ENCODE measurements around the gene FAM72B.
"Not testable (repeated sequence)": the region's sequence is repeated elsewhere in the genome, so short reads cannot be mapped to it uniquely, and the experiment has no call there.

FAM72B gene

GRCh38 chr1:121184290-121185127 is at the start of gene FAM72B, which contains the start of gene SRGAP2C:
TSS of gene FAM72B (minus strand) at chr1:121184340. CDS start at chr1:121183489, 851 bp downstream.
TSS of gene SRGAP2C (plus strand) at chr1:121184975. CDS start at chr1:121187447, 2,472 bp downstream.
- DNase-seq (ENCODE audit: low spot score) = not testable (repeated sequence)

DNA sequence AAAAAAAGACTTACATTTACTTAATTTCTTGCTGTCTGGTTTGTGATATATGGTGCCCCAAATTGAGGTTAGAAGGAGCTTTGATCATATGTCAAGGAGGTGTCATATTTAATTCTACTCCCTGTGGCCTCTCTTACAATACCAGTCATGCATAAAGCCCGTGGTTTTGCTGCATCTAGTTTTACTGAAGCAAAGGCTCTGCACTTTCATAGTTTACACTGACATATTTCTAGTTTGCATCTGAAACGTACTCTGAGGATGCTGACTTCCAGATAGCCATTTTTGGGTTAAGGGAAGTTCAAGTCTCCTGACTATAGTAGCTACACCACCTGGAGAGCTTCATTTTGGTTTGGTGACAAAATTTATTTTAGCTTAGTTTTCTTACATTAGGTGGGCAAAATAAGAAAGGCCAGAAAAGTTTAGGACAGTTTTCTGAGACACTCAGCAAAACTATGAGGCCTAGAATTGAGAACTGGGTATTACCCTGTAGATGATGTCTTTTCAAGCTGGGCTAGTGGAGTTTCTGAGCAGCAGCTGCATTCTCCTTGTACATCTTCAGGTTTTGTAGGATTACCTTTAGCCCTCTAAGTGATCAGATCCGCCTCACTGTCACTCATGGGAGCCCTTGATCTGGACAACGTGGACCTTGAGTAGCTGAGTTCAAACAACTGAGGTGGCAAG is 48.4 kb upstream of the FAM72B start:
- DNase-seq (ENCODE audit: low spot score) = not testable (repeated sequence)

DNA sequence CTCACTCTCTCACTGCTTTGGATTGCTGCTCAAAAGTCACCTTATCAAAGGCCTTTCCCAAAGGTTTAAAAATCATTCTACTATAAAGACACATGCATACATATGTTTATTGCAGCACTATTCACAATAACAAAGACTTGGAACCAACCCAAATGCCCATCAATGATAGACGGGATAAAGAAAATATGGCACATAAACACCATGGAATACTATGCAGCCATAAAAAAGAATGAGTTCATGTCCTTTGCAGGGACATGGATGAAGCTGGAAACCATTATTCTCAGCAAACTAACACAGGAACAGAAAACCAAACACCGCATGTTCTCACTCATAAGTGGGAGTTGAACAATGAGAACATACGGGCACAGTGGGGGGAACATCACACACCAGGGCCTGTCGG is 46.5 kb upstream of the FAM72B start:
- DNase-seq (ENCODE audit: low spot score) = not testable (repeated sequence)

DNA sequence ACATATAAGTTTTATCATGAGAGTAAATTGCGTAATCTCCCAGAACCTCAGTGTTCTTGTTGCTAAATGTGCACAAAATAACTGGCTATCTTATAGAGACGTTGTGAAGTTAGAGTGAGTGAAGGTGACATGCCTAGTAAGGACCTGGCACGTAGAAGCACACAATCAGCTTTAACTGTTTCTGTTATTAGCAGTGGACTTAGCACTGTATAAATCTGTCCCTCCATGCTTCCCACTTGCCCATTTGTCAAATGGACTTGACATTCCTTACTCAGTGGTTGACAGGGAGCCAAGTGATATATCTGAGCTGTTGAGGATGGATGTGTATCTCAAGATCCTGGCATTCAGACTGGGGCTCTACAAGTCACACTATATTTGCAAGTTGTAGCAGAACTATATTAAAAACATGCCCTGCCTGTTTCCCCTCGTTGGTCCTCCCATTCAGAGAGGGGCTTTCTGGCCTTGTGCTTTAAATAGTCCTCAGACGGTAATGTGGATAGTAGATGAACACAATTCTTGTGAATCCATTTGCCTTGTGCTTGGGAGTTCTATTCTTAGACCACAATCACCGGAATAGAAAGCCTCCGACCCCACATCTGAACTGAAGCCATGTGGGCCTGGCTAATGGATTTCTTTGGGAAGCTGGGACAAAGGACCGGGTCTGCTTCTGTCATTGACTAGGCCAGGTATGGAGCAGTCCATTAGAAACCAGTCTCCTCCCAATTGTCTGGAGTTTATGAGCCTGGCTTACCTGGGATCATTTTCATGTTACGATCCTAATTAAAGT is 43.6 kb upstream of the FAM72B start:
- not testable (repeated sequence) for DNase-seq (ENCODE audit: low spot score)

DNA sequence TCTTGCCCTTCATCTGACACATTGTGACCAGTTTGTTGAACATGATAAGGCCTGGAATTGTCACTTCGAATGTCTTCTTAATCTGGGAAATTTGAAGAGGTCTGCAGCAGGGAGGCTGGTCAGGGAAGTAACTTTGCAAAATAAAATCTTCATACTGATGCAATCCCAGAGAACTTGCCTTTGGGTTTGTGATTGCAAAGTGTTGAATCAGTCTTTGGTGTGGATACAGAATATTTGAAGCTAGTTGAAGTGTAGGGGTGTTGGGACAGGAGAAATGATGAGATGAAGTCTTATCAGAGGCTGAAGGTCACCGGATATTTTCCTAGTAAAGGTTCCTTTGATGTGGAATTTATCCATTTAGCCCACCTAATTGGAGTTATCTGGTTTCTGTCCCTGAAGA is 42.8 kb upstream of the FAM72B start:
- not testable (repeated sequence) for DNase-seq (ENCODE audit: low spot score)

GRCh38 chr1:121226295-121226904 is 42.3 kb upstream of the FAM72B start:
- not testable (repeated sequence) for DNase-seq (ENCODE audit: low spot score)

DNA sequence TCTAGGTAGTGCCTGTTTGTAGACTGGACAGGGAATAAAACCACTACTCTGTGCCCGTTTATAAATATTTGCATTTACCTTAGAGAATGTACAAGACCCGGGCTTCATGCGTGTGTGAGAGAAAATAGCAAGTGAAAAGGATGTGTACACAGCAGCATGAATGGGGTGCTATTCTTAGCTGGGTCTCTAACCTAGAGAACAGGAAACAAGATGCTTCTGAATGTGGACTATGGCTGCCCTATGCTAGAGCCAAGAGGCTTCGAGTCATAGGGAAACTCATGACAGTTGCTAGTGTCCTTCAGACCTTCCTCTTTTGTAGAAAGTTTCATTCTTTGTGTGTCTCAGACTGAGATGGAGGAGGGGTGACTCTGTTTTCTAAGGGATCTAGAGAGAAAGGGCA is 40.6 kb upstream of the FAM72B start:
- not testable (repeated sequence) for DNase-seq (ENCODE audit: low spot score)

GRCh38 chr1:121221770-121222169 is 37.6 kb upstream of the FAM72B start:
- not testable (repeated sequence) for DNase-seq (ENCODE audit: low spot score)

- DNase-seq (ENCODE audit: low spot score) = not testable (repeated sequence)
Measured at GRCh38 chr1:121216676-121217075, 32.5 kb upstream of the FAM72B start.

GRCh38 chr1:121215699-121216417 is 31.7 kb upstream of the FAM72B start:
- DNase-seq (ENCODE audit: low spot score) = not testable (repeated sequence)

GRCh38 chr1:121214544-121215156 is 30.5 kb upstream of the FAM72B start:
- DNase-seq (ENCODE audit: low spot score) = not testable (repeated sequence)

DNA sequence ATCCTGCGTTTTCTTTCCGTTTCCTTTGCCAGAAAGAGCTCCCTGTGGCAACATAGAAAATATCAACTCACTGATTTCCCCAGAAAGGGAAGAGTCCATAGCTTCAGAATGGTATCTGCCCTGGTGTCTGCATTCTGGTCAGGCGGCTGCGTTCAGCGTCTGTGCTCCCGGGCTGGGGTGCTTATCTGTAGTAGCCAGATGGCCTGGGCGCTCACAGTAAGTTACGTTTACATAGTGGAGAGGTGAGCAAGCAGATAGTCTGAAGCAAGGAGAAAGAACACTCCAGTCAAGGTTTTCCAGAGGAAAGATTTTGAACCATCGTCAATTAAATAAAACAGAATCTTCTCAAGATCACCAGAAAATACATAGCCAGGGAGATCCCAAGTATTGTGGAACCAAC is 29.4 kb upstream of the FAM72B start:
- not testable (repeated sequence) for DNase-seq (ENCODE audit: low spot score)

DNA sequence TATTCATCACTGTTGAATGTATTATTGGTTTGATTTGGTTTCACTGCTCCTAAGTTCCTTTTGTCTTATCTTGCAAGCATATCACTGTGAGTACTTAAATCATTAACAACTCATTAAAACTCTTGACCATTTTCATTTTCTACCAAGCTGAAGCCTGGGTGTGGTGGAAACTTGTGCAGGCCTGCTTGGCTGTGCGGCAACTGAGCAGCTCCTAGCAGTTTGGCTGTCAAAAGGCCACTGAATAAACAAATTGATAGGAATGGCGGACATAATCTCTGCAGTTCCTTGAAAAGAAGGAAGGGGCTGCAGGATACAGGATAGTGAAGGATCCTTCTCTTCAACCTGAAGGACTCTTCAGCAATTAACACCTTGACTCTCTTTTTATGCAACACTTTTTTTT is 26.6 kb upstream of the FAM72B start:
- DNase-seq (ENCODE audit: low spot score) = not testable (repeated sequence)

DNA sequence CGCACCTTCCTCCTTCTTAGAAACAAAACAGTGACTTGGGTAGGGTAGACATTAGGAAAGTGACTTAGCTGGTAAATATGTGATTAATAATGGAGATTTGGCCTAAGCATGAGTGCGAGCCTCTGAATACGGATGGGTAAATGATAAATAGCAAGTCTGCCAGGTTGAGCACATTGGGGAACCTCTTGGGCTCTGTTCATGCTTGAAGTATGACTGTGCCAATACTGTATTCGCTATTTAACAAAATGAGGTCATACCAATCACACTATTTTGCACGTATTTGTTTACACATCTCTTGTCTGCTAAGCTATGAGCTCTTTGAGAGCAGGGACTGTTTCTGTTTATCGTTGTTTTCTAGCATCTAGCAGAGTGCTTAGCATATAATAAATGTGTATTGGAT is 24.2 kb upstream of the FAM72B start:
- not testable (repeated sequence) for DNase-seq (ENCODE audit: low spot score)

DNA sequence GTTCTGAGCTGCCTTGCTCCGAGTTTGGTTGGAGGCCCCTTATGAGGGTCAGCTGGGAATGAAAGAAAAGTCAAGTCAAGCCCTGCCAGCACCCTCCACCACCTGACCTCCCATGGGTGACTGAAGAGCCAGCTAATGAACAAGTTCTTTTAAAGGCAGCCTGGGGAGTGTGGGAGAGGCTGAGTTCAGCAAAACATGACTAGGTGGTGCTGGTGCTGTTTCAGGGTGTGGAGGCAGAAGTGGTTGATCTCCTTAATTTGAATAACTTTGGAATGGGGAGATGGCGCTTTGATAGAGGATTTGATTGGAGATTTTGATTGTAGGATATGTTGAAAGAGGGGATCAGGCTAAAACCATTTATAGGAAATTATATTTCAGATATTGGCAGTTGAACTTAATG is 23.2 kb upstream of the FAM72B start:
- not testable (repeated sequence) for DNase-seq (ENCODE audit: low spot score)

GRCh38 chr1:121205786-121206711 is 21.9 kb upstream of the FAM72B start:
- not testable (repeated sequence) for DNase-seq (ENCODE audit: low spot score)

DNA sequence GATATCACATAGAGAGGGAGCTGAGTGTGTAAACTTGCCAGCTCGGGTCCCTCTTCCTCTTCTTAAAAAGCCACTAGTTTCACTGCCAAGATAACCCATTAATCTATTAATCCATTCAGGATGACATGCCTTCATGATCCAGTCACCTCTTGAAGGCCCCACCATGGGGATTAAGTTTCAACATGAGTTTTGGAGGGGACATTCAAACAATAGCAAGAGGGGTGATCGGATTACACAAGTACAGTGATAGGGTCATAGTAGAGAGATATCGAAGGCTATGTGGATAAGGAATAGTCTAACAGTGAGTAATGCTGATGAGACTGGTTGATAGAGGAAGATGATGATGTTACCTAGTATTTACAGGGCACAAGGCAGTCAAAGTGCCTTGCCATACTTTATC is 18.8 kb upstream of the FAM72B start:
- DNase-seq (ENCODE audit: low spot score) = not testable (repeated sequence)

DNA sequence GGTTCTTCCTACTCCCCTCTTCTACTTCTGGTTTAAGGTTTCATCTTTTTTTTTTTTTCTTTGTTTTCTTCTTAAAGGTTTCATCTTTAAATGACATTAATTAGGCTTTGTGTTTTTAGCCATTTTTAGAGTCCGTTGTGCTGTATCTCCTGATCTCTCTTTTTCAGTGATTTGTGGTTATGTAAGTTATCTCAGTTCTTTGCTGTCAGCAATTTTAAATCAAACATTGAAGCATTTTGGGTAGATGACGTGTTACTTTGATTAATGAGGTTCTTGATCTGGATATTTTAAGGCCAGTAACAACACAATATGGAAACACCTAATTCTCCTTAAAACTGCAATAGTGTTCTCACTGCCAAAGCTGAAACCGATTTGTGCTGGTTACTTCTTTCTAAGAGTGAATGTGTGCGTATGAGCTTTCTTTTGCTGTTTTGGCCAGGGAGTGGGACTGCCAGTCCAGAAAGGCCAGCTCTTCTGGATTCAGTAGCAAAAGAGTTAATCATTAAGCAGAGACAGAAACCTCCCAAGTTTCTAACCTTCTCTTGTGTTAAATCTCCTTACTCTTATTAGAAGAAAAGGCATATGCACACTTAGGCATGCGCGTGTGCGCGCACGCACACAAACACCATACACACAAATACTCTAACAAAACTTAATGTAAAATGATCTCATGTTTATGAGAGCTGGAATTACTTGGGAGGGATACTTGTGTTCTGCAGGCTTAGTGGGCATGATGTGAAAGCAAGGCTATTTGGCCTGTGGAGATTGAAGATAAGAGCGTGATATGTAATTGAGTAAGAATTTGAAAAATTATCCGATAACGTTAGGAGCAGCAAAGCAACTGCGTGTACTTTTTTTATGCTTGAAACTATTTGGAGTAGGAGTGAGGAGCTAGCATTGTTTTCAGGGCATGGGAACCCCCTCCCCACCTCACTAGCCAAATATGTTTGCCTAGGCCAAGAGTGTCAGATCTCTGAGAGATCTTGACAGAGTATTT is 17.1 kb upstream of the FAM72B start:
- DNase-seq (ENCODE audit: low spot score) = not testable (repeated sequence)
